SK-N-SH (cell line): ENCODE results near the gene NT5C1B. TPM values are rescaled to one million over a fixed set of nuclear protein-coding genes. Genes with fewer than 3 reads are reported as not detected.

ENCODE experiments used
- CTCF ChIA-PET: fragments of 300-600, 350-600 bp; formaldehyde crosslinking; extraction: SDS; loops from one replicate; lab custom pipeline; 2021; lab: Yijun Ruan, JAX
- POLR2A ChIA-PET: fragments of 350-600 bp; sonication (Branson Sonifier 250); formaldehyde crosslinking; extraction: SDS; loops from one replicate; lab custom pipeline; 2020; ENCODE audit warnings: antibody characterized with exemption, inconsistent platforms; lab: Yijun Ruan, JAX
- DNase-seq: peaks from one replicate; pipeline ENCODE4 v3.0.0; 2012
- H2AFZ ChIP-seq: fragments of 200-600 bp; sonication (generic); 2 replicates; pipeline ENCODE4 v1.8.1; 2016; ENCODE audit warnings: antibody characterized with exemption, mild to moderate bottlenecking, low read depth
- H3F3A ChIP-seq: fragments of 200-600 bp; sonication (generic); replicated peaks from 2 replicates; pipeline ENCODE3; 2016; ENCODE audit warnings: antibody characterized with exemption, mild to moderate bottlenecking; ENCODE audit not compliant: insufficient read depth
- H3K27ac ChIP-seq, 2 experiments: fragments of 200-500 bp in 1 of 2; fragments of 200-600 bp in 1 of 2; sonication (Bioruptor generic) in 1 of 2; sonication (generic), shearing (Covaris generic) in 1 of 2; 2 replicates each; pipeline versions ENCODE4 v1.5.1 to v1.6.1; 2014 to 2016; ENCODE audit warnings: low read depth in 2 of 2, inconsistent platforms in 1 of 2, low read length in 1 of 2, mild to moderate bottlenecking in 1 of 2, mixed read lengths in 1 of 2
- H3K27me3 ChIP-seq: fragments of 200-600 bp; sonication (generic), shearing (Covaris generic); 2 replicates; pipeline ENCODE4 v1.6.1; 2016; ENCODE audit warnings: mixed run types; ENCODE audit not compliant: insufficient read depth
- H3K36me3 ChIP-seq, 2 experiments: fragments of 200-500 bp in 1 of 2; fragments of 200-600 bp in 1 of 2; sonication (Bioruptor generic) in 1 of 2; sonication (generic) in 1 of 2; replicated peaks in 1 of 2; 2 replicates each; pipeline versions ENCODE3 to v1.5.1; 2014 to 2016; ENCODE audit warnings: low read length in 1 of 2, mild to moderate bottlenecking in 1 of 2; ENCODE audit not compliant: insufficient read depth in 2 of 2, control insufficient read depth in 1 of 2
- H3K4me1 ChIP-seq, 2 experiments: fragments of 200-500 bp in 1 of 2; fragments of 200-600 bp in 1 of 2; sonication (Bioruptor generic) in 1 of 2; sonication (generic), shearing (Covaris generic) in 1 of 2; 2 replicates each; pipeline versions ENCODE4 v1.5.1 to v1.6.1; 2014 to 2016; ENCODE audit warnings: low read depth in 1 of 2, low read length in 1 of 2, mixed run types in 1 of 2; ENCODE audit not compliant: insufficient read depth in 2 of 2, control insufficient read depth in 1 of 2
- H3K4me2 ChIP-seq: fragments of 200-600 bp; sonication (generic), shearing (Covaris generic); 2 replicates; pipeline ENCODE4 v1.6.1; 2017; ENCODE audit warnings: mixed run types
- H3K4me3 ChIP-seq, 2 experiments: fragments of 200-500 bp in 1 of 2; fragments of 200-600 bp in 1 of 2; sonication (Bioruptor generic) in 1 of 2; sonication (generic), shearing (Covaris generic) in 1 of 2; 2 replicates each; pipeline versions ENCODE4 v1.5.1 to v1.8.1; 2014 to 2016; ENCODE audit warnings: low read depth in 2 of 2, inconsistent platforms in 1 of 2, low read length in 1 of 2, mild to moderate bottlenecking in 1 of 2, mixed read lengths in 1 of 2, moderate library complexity in 1 of 2
- H3K79me2 ChIP-seq: fragments of 200-600 bp; sonication (generic); 2 replicates; pipeline ENCODE4 v1.8.1; 2017; ENCODE audit warnings: mild to moderate bottlenecking; ENCODE audit not compliant: insufficient read depth
- H3K9ac ChIP-seq: fragments of 200-600 bp; sonication (generic); 2 replicates; pipeline ENCODE4 v1.6.1; 2017; ENCODE audit warnings: mixed run types
- H3K9me2 ChIP-seq: fragments of 200-600 bp; sonication (generic); 2 replicates; pipeline ENCODE4 v1.6.1; 2017; ENCODE audit warnings: mixed run types
- H3K9me3 ChIP-seq: fragments of 200-600 bp; sonication (generic); 2 replicates; pipeline ENCODE4 v1.6.1; 2017; ENCODE audit warnings: mixed run types, mild to moderate bottlenecking, moderate library complexity
- H4K20me1 ChIP-seq: fragments of 200-600 bp; sonication (generic); 2 replicates; pipeline ENCODE4 v1.6.1; 2017; ENCODE audit warnings: mild to moderate bottlenecking, mixed run types; ENCODE audit not compliant: insufficient read depth
- CHD2 ChIP-seq: fragments of 150-350 bp; IDR thresholded peaks from 2 replicates; pipeline ENCODE4 v1.6.1; 2018; ENCODE audit warnings: low read length; ENCODE audit not compliant: partially characterized antibody
- CTCF ChIP-seq: fragments of 200-600 bp; sonication (generic); IDR thresholded peaks from 2 replicates; pipeline ENCODE4 v1.6.1; 2017; ENCODE audit warnings: antibody characterized with exemption, mild to moderate bottlenecking, moderate library complexity
- EZH2phosphoT487 ChIP-seq: fragments of 200-600 bp; sonication (generic); IDR thresholded peaks from 2 replicates; pipeline ENCODE4 v1.6.1; 2017; ENCODE audit warnings: low read depth, mixed run types, mild to moderate bottlenecking, antibody characterized with exemption, moderate library complexity, borderline replicate concordance
- FOSL2 ChIP-seq: IDR thresholded peaks from 2 replicates; pipeline ENCODE4 v1.4.0; 2012; ENCODE audit warnings: low read depth, mild to moderate bottlenecking, moderate library complexity, borderline replicate concordance
- GATA2 ChIP-seq: sonication (generic); formaldehyde crosslinking; IDR thresholded peaks from 2 replicates; pipeline ENCODE4 v1.5.0; 2020; ENCODE audit warnings: mild to moderate bottlenecking, missing genetic modification reagents
- MEF2A ChIP-seq: IDR thresholded peaks from 2 replicates; pipeline ENCODE4 v1.4.0; 2012; ENCODE audit warnings: low read depth, borderline replicate concordance
- NFIC ChIP-seq: IDR thresholded peaks from 2 replicates; pipeline ENCODE4 v1.4.0; 2012; ENCODE audit warnings: borderline replicate concordance
- RCOR1 ChIP-seq: fragments of 150-350 bp; IDR thresholded peaks from 2 replicates; pipeline ENCODE4 v1.6.1; 2017; ENCODE audit warnings: antibody characterized with exemption, low read length
- RFX5 ChIP-seq: IDR thresholded peaks from 2 replicates; pipeline ENCODE4 v1.6.1; 2012; ENCODE audit warnings: mild to moderate bottlenecking, improper control_type of control experiment, low read length
- RXRA ChIP-seq: IDR thresholded peaks from 2 replicates; pipeline ENCODE4 v1.4.0; 2012; ENCODE audit warnings: low read depth, mild to moderate bottlenecking, borderline replicate concordance
- SMC3 ChIP-seq: IDR thresholded peaks from 2 replicates; pipeline ENCODE4 v1.6.1; 2012; ENCODE audit warnings: low read depth, low read length, improper control_type of control experiment
- TAF1 ChIP-seq: IDR thresholded peaks from 2 replicates; pipeline ENCODE4 v1.6.1; 2012; ENCODE audit warnings: low read depth, mild to moderate bottlenecking, low read length, moderate library complexity, borderline replicate concordance
- TCF12 ChIP-seq: IDR thresholded peaks from 2 replicates; pipeline ENCODE4 v1.4.0; 2012
- USF1 ChIP-seq: IDR thresholded peaks from 2 replicates; pipeline ENCODE4 v1.4.0; 2012; ENCODE audit warnings: low read depth, borderline replicate concordance
- USF2 ChIP-seq: fragments of 150-350 bp; IDR thresholded peaks from 2 replicates; pipeline ENCODE4 v1.6.1; 2017; ENCODE audit warnings: antibody characterized with exemption, low read length, low read depth, borderline replicate concordance
- WGBS: methylation state at CpG from one replicate; pipeline ENCODE4 v1.1.6; 2017; ENCODE audit warnings: low lambda C conversion rate; 5-methylcytosine and 5-hydroxymethylcytosine counted together
- polyA plus RNA-seq, 3 experiments: library from polyadenylated mRNA; depleted of rRNA; stranded (reverse); fragments of >200 nt; gene quantifications; 2 replicates each; pipeline ENCODE4 v1.2.3, GENCODE V29; 2012

NT5C1B gene
- polyA plus RNA-seq, 1 of the 3 experiments (the other 2 are of a cell fraction): not detected

DNA sequence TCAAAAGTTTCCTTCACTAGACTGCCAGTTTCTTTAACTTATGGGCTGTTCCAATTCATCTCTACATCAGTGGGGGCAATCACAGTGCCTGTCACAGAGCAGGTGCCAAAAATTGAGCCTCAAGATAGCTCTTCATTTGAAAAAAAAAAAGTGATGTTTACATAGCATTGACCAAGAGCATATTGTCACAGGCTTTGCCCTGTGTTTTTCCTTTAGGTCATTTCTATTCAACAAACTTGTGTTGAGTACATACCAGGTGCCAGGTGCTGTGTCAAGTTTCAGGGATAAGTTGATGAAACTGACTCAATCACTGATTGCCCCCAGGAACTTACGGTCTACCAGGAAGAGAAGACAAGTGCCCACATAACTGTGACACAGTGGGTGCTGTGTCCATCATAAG is 22.2 kb upstream of the NT5C1B start:
- no peak overlapping the region for H3K4me3 ChIP-seq
- no peak overlapping the region for H2AFZ ChIP-seq
- H3F3A ChIP-seq: peaks cover 11% of the 10 kb centered on the region
- CTCF ChIA-PET: interaction anchor here (1.0 to 3.9 kb wide), 2 partner anchors 33 to 91 kb away, joined by 3 to 19 read pairs; no protein-coding TSS in a partner anchor
- peaks cover 7 to 17% of the 10 kb centered on the region in 2 experiments; a peak in 3 of 4 replicates for H3K4me1 ChIP-seq
- POLR2A ChIA-PET: no interaction called here
- no peaks in the 10 kb centered on the region for H3K79me2 ChIP-seq
- H3K27me3 ChIP-seq: no peaks in the 10 kb centered on the region
- DNase-seq: no peak
- no peaks in the 10 kb centered on the region for H3K9me3 ChIP-seq
- no peaks in the 10 kb centered on the region for H3K9me2 ChIP-seq
- no peaks in the 10 kb centered on the region for H4K20me1 ChIP-seq
- no peak overlapping the region for H3K9ac ChIP-seq
- no peak overlapping the region for H3K4me2 ChIP-seq
- H3K27ac ChIP-seq: no peak overlapping the region
- 96% methylated on average over 1 of the region's 1 CpG for WGBS
- no peak for TF ChIP-seq NFIC
- no peak for TF ChIP-seq TCF12
- TF ChIP-seq USF1: no peak
- TF ChIP-seq TAF1: no peak
- no peak for TF ChIP-seq MEF2A
- TF ChIP-seq RCOR1: no peak
- no peak for TF ChIP-seq EZH2phosphoT487
- TF ChIP-seq CHD2: no peak
- TF ChIP-seq RFX5: no peak
- TF ChIP-seq USF2: no peak
- H3K36me3 ChIP-seq: no peaks in the 10 kb centered on the region

DNA sequence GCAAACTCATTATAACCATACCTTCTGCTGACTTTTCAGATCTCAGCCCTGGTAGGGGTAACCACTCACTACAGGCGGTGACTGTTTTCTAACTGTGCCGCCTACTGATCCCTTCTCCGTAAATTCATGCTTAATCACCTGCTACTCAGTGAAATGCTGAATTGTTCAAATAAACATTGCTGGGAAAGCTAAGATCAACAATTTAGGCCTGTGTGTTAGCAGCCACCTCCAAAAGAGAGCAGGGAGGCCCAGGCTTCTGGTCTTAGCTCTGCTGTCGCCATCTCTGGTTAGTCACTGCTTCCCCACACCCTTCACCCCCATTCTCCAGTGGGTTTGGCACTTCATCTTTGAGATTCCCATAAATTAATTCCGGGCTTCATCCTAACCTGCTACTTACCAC is 21.8 kb upstream of the NT5C1B start:
- no peak overlapping the region for H3K27ac ChIP-seq
- WGBS: 95% methylated on average over 5 of the region's 5 CpGs
- H3K4me2 ChIP-seq: no peak overlapping the region
- no peak overlapping the region for H3K9ac ChIP-seq
- H3K4me1 ChIP-seq: peaks cover 7 to 17% of the 10 kb centered on the region in 2 experiments; a peak in 3 of 4 replicates
- H3K27me3 ChIP-seq: no peaks in the 10 kb centered on the region
- DNase-seq: no peak
- peaks cover 11% of the 10 kb centered on the region for H3F3A ChIP-seq
- no peak overlapping the region for H2AFZ ChIP-seq
- H3K4me3 ChIP-seq: no peak overlapping the region
- TF ChIP-seq FOSL2 (no peak), CTCF (no peak), RXRA (no peak), GATA2 (CRISPR knock-in tag) (no peak), SMC3 (no peak)
- POLR2A ChIA-PET: no interaction called here
- H3K9me3 ChIP-seq: no peaks in the 10 kb centered on the region
- H4K20me1 ChIP-seq: no peaks in the 10 kb centered on the region
- H3K9me2 ChIP-seq: no peaks in the 10 kb centered on the region
- CTCF ChIA-PET: interaction anchor here (1.2 to 3.9 kb wide), 2 partner anchors 12 to 91 kb away, joined by 3 to 19 read pairs; no protein-coding TSS in a partner anchor
- H3K79me2 ChIP-seq: no peaks in the 10 kb centered on the region
- H3K36me3 ChIP-seq: no peaks in the 10 kb centered on the region
